NCI-H128 (cell line): ENCODE results near the gene SETD2.
A peak's percentile ranks its signal among the peaks of the same experiment; 100 is the strongest.

Experiments used
- DNase-seq: peaks from one replicate; lab custom pipeline; 2025; ENCODE audit not compliant: unreplicated experiment; lab: John Stamatoyannopoulos, UW

SETD2 gene

DNA sequence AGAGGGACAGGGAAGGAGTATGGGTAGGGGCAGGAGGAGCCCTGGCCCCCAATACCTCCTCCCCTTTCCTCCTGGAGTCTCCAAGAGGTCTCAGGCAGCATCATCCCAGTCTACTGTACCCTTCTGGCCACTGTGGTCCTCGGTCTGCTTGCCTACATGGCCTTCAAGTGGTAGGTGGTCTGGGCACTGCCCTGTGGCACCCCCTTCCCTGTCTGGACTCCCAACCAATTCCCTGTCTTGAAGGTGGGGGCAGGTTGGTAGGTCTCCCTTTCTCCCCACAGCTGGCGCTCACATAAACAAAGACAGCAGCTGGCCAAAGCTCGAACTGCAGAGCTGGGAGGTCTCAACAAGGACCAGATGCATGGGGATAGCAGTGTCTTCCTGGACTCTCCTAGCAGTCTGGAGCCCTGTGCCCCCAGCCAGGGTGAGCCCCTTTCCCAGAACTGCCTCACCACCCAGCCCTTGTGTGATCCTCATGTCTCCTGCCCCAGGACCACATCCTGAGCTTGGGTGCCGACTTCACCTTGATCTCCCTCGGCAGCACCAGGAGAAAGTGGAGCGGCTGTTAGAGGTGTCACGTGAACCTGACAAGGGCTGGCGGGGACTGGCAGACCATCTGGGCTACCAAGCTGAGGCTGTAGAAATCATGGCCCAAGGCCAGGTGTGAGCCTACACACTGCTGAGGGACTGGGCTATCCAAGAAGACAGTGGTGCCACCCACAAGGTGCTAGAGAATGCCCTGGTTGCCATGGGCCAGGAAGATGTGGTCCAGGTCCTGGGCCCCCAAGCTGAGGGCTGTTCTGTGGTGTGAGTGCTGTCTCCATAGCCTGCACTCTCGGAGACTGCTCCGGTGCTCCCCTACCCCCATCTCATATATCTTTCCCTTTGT lies 151.3 kb downstream of the SETD2 start:
- no peak for DNase-seq

DNA sequence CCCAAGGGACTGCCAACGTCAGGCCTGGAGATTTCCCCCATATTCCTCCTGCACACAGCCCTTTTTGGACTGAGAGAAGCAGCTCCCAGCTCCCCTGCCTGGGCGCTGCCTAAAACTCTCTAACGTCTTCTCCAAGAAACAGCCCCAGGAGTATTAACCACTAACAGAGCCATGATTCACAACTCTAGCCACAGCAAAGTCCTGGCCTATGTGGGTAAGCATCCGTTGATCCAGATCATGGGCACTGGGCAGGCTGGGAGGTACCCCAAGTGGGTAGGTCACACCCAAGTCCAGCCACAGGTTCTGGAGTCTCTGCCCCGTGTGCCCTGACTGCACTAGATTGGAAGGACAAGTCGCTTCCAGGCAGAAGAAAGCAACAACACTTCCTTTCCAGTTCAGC lies 152.5 kb downstream of the SETD2 start:
- no peak for DNase-seq

DNA sequence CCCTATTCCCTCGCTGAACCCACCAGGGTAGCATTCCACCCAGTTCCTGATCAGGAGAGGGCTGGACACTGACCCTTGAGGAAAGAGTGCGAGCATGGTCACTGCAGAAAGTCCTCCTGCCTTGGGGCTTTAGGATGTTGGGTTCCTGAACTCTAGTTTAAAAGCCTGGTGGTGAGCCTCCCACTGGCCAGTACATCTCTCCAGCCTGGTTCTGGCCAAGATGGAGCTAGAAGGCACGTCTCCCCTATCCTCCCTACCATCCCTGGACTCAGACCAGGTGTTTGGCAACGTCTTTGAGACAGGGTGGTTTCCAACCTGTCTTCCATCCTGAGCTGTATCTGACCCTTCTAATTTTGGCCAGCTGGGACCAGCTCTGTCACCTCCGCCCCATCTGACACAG lies 153.0 kb downstream of the SETD2 start:
- no peak for DNase-seq

DNA sequence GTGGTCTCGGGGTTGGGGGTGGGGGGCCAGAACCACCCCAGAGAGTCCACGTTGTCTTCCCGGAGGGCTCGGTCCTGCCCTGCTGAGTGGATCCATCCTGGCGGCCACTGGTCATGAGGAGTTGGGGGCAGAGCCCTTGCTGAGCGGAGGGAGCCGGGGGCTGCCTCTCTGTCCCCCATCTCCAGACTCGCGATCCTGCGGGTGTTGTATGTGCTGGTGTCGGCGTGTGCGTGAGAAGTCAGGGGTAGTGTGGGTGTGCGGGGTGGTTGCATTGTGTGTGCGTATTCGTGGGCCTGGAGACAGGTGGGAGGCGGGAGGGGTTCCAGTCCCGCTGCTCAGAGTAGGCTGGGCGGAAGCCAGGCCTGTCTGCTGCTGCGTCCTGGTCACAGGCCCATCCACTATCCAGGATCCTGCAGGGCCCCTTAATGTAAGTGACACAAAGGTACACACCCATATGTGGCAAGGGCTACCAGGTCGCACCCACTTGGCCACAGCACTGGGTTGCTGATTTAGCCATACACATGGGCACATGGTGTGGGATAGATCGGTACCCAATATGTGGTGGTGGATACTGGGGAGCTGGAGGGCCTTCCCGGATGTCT lies 153.7 kb downstream of the SETD2 start:
- DNase-seq: no peak

DNA sequence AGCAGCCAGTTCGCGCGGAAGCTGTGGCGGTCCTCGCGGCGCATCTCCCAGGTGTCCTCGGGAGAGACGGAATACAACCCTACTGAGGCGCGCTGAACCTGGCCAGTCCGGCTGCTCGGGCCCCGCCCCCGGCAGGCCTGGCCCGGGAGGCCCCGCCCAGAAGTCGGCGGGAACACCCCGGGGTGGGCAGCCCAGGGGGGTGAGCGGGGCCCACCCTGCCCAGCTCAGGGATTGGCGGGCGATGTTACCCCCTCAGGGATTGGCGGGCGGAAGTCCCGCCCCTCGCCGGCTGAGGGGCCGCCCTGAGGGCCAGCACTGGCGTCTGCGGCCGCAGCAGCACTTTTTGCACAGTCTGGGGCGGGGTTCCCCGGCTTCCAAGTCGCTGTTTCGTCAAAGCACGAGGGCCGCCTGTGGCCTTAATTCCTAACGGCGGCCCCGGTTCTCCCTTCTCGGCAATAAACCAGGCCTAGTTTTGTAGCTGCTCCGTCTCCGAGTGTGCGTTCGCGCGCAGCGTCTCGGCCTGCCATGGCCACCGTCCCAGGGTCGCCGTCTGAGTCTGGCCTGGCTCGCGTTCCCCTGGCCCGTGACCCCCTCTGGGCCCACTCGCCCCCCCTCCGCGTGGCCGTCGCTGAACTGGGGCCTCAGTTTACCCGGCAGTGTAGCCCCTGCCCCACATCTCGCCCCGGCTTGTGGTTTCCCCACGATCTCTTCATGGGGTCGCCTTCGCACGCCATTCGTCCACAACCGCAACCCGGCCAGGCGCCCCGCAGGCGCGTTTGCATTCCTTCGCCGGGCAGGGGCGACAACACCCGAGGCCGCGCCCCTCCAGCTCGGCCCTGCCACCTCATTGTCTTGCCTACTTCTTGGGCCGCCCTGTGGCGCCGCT lies 154.4 kb downstream of the SETD2 start:
- peak; percentile 79 for DNase-seq

DNA sequence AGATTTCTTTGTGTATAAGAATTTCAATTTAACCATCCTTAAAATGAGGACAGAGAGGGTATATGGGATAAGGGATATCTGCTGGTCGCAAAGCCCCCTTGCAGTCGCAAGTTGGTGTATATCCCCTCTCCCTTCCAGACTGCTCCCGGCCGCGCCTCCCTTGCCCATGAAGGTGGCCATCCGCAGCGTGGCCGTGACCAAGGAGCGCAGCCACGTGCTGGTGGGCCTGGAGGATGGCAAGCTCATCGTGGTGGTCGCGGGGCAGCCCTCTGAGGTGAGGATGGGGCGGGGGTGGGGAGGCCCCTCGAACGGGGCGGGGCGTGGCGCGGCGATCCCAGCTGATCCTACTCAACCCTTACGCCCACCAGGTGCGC lies 155.1 kb downstream of the SETD2 start:
- DNase-seq: no peak

DNA sequence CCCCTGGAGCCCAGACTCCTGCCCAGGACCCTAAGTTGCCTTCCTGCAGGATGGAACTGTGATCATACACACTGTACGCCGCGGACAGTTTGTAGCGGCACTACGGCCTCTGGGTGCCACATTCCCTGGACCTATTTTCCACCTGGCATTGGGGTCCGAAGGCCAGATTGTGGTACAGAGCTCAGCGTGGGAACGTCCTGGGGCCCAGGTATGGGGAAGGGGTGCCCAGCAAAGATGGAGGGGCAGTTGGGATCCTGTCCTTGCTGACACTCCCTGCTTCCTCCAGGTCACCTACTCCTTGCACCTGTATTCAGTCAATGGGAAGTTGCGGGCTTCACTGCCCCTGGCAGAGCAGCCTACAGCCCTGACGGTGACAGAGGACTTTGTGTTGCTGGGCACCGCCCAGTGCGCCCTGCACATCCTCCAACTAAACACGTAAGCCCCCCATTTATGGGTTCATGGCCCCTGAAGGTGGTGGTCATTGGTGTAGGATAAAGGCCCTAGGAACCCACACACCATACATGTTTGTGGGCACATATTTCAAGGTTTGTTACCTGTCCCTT lies 155.6 kb downstream of the SETD2 start:
- DNase-seq: no peak

DNA sequence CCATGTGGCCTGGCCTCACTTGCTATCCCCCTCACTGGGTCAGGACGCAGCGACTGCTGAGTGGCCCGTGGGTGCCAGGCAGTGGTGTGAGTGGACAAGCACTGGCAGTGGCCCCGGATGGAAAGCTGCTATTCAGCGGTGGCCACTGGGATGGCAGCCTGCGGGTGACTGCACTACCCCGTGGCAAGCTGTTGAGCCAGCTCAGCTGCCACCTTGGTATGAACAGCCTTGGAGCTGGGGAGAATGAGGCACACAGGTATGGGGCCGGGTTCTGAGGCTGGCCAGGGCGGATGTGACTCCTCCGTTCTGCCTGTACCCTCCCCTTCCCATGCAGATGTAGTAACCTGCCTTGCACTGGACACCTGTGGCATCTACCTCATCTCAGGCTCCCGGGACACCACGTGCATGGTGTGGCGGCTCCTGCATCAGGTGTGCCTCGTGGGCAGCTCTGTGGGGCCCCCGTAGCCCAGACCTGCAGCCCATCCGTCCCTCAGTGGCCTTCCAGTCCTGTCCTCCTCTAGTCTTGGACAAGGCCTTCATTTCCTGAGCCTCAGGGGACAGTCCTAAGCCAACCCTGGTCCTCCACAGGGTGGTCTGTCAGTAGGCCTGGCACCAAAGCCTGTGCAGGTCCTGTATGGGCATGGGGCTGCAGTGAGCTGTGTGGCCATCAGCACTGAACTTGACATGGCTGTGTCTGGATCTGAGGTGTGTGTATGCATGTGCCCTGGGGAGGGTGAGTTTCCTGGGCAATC lies 156.3 kb downstream of the SETD2 start:
- no peak for DNase-seq

DNA sequence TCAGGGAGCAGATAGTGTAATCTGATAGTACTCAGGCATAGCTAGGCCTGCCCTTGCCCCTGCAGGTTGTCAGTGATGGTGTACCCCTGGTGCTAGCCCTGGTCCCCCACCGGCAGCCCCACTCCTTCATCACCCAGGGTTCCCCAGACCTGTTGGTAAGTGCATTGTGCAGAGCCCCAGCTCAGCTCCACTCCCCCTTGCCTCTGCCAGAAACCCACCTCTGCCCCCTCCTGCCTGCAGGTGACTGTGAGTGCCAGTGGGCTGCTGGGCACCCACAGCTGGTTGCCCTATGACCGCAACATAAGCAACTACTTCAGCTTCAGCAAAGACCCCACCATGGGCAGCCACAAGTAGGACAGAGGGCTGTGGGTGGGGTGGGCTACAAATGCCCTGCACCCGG lies 156.9 kb downstream of the SETD2 start:
- no peak for DNase-seq

DNA sequence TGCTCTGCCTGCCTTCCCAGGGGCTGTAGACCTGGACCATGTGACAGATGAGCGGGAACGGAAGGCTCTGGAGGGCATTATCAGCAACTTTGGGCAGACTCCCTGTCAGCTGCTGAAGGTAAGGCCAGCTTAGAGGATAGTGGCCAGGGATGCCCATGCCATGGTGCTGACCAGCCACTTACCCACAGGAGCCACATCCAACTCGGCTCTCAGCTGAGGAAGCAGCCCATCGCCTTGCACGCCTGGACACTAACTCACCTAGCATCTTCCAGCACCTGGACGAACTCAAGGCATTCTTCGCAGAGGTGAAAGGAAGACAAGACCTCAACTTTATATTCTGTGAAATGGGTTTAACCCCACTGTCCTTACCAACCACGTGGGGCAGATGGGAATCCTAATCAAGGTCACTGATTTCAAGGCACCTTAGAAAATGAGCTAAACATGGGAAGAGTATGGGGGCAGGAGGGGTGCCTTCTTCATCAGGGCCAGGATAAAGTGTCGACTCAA lies 157.7 kb downstream of the SETD2 start:
- DNase-seq: no peak

DNA sequence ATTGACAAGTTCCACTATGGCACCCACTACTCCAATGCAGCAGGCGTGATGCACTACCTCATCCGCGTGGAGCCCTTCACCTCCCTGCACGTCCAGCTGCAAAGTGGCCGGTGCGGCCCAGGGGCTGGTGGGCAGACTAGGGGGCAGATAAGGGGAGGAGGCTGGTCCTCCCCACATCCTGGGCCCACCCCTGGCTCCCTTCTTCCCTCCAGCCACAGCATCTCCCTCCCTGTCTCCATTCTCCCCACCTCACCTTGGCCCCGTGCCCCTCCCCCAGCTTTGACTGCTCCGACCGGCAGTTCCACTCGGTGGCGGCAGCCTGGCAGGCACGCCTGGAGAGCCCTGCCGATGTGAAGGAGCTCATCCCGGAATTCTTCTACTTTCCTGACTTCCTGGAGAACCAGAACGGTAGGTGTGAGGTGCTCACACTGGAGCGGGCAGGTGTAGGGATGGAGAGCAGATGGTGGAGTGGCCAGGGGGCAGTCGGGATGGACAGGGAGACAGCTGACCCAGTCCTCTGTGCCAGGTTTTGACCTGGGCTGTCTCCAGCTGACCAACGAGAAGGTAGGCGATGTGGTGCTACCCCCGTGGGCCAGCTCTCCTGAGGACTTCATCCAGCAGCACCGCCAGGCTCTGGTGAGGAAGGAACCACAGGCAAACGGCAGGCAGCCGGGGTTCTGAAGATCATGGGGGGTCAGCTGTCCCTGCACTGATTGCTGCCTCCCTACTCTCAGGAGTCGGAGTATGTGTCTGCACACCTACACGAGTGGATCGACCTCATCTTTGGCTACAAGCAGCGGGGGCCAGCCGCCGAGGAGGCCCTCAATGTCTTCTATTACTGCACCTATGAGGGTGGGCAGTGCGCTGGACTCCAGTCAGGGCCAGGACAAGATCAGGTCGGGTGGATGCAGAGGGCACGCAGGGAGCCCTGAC lies 158.4 kb downstream of the SETD2 start:
- no peak for DNase-seq

DNA sequence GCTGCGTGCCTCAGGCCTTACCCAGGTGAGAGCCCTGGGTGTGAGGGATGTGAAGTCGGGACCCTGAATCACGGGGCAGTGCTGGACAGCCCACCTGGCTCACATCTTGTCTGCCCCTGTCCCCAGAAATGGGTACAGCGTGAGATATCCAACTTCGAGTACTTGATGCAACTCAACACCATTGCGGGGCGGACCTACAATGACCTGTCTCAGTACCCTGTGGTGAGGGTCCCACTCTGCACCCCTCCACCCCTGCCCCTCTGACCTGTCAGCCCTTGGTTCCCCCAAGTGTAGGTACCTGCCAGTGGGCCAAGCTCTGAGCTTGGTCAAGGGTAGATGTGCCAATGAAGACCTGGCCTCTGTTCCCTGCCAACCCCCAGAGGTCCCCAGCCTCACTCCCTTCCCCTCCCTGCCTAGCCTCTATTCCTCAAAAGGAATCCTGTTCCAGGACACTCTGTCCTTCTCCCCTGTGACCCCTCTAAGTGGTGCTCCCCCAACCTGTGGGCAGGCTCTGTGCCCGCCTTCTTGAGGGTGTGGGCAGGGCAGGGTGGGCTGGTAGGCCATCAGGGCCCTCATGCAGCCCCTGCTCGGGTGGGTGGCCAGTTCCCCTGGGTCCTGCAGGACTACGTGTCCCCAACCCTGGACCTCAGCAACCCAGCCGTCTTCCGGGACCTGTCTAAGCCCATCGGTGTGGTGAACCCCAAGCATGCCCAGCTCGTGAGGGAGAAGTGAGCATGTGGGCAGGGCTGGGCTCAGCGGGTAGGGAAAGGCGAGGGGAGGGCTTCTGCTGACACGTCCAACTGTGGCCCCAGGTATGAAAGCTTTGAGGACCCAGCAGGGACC lies 159.3 kb downstream of the SETD2 start:
- no peak for DNase-seq

DNA sequence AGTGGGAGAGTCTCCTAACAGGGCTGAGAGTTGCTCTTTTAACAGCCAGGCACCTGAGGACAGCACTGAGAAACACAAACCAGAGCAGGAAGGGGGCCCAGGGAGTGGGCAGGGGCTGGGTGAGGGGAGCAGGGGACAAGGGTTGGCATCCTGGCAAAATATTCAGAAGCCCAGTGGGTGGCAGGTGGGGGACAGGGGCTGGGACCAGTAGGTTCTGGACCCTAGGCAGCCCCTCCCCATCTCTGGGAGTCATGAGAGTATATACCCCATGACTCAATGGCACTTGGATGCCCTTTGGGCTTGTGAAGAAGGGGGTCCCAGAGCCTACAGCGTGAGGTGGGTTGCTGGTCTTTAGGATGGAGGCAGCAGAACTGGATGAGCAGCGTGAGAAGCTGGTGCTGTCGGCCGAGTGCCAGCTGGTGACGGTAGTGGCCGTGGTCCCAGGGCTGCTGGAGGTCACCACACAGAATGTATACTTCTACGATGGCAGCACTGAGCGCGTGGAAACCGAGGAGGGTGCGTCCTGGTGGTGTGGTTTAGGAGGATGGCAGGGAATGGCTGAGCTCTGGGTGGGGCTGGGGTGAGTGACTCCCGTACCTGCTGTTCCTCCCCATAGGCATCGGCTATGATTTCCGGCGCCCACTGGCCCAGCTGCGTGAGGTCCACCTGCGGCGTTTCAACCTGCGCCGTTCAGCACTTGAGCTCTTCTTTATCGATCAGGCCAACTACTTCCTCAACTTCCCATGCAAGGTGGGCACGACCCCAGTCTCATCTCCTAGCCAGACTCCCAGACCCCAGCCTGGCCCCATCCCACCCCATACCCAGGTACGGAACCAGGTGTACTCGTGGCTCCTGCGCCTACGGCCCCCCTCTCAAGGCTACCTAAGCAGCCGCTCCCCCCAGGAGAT lies 160.2 kb downstream of the SETD2 start:
- no peak for DNase-seq

DNA sequence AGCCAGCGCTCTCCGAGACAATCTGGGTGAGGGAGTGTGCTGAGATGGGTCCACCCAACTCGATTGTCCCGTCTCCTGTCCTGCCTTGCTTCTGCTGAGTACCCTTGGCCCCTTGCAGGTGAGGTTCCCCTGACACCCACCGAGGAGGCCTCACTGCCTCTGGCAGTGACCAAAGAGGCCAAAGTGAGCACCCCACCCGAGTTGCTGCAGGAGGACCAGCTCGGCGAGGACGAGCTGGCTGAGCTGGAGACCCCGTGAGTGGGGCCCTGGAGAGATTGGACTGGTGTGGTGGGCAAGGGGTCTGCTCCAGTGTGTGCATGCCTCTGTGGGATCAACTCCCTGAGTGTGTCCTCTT lies 160.9 kb downstream of the SETD2 start:
- no peak for DNase-seq

DNA sequence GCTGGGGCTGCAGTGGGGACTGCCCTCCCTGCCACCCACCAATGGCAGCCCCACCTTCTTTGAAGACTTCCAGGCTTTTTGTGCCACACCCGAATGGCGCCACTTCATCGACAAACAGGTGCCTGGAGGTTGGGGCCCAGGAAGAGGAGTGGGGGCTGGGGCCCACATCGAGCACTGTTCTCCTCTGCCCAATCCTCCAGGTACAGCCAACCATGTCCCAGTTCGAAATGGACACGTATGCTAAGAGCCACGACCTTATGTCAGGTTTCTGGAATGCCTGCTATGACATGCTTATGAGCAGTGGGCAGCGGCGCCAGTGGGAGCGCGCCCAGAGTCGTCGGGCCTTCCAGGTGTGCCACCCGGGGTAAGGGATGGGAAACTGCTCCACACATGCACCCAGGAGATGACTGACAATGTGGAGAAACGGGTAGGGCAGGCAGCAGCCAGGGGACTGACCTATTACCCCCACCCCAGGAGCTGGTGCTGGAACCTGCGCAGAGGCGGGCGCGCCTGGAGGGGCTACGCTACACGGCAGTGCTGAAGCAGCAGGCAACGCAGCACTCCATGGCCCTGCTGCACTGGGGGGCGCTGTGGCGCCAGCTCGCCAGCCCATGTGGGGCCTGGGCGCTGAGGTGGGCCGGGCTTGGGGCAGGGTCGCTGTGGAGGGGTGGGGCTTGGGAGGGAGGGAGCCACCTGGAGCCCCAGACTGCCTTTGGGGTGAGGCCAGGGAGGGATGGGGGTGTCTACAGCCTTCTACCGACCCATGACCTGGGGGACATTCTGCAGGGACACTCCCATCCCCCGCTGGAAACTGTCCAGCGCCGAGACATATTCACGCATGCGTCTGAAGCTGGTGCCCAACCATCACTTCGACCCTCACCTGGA lies 161.5 kb downstream of the SETD2 start:
- DNase-seq: no peak

DNA sequence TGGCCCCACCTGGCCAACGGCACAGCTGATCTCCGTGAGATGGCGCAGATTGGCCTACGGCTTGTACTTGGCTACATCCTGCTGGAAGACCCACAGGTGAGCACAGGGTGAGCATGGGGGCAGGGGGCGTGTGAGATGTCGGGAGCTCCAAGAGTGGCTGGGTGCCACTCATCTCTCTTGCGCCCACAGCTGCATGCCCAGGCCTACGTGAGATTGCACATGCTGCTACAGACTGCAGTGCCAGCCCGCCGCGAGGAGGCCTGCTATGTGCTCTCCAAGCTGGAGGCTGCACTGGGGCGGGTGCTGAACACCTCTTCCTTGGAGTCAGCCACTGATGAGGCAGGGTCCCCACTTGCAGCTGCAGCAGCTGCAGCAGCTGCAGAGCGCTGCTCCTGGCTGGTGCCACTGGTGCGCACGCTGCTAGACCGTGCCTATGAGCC lies 162.2 kb downstream of the SETD2 start:
- no peak for DNase-seq
